ENCODE results near the gene DUSP28.
A peak's percentile ranks its signal among the peaks of the same experiment; 100 is the strongest.

The DUSP28 gene

DNA sequence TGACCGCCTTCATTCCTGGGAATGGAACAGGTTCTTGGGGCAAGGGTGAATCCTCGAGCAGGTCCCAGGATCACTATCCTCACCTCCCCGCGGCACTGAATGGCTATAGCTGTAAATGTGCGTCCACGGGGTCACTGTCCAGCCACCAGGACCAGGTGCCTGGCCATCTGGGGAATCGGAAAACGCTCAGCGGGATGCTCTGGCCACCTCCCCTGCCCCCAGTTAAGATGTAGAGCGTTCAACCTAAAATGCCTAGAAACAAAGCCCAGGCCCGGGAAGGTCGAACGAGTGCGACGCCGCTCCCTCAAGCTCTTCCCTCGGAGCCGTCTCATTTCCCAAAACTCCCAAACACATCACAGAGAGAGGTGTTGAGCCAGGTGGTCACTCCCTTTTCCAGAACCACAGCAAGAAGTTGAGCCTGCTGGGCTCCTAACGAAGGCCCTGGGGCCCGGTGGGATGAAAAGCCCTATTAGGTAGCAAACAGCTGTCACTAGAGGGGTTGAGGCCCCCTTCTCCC is 25.6 kb downstream of the DUSP28 start:
- DNase-seq (ENCODE audit: low spot score) = no peak

DNA sequence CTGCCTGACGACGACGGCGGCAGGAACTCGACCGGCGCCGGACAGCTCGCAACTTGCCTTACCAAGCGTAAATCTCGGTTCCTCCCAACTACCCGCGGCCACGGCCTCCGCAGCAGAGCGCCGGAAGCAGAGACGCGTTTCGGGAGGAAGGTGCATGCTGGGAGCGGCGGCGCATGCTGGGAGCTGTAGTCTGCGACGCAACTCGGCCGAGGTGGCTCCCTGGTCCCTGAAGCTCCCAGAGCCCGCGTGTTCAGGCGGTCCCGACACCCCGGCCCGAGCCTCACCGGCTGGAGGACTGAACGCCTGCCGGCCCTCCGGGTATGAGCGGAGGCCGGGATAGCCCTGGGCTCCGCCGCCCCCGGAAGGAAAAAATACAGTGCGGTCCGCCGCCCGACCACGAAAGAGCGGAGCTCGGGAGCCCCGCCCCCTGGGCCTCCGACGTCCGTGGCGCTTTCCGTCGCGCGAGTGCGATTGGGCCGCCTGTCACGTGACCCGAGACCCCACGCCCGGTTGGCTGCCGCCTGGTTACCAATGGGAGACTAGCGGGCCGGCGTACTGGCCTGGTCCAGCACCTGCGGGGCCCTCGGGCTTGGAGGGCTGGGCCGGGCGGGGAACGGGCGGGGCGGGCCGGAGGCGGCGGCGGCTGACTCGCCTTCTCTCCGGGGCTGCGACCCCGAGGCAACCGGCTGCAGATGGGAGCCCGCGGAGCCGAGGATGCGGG is 26.2 kb downstream of the DUSP28 start, which contains the start of gene CAPN10:
CAPN10 (plus strand) TSS at position 537 of the 721 bp plus-strand sequence; CDS start at position 715, 178 bp downstream.
- DNase-seq (ENCODE audit: low spot score) = peak; percentile 99

- DNase-seq (ENCODE audit: low spot score) = no peak
Measured at GRCh38 chr2:240586919-240587800, 27.0 kb downstream of the DUSP28 start.

GRCh38 chr2:240588006-240588655 is 28.0 kb downstream of the DUSP28 start:
- DNase-seq (ENCODE audit: low spot score) = no peak

GRCh38 chr2:240588669-240589068 is 28.5 kb downstream of the DUSP28 start:
- DNase-seq (ENCODE audit: low spot score) = no peak

GRCh38 chr2:240589375-240589774 is 29.2 kb downstream of the DUSP28 start:
- no peak for DNase-seq (ENCODE audit: low spot score)

DNA sequence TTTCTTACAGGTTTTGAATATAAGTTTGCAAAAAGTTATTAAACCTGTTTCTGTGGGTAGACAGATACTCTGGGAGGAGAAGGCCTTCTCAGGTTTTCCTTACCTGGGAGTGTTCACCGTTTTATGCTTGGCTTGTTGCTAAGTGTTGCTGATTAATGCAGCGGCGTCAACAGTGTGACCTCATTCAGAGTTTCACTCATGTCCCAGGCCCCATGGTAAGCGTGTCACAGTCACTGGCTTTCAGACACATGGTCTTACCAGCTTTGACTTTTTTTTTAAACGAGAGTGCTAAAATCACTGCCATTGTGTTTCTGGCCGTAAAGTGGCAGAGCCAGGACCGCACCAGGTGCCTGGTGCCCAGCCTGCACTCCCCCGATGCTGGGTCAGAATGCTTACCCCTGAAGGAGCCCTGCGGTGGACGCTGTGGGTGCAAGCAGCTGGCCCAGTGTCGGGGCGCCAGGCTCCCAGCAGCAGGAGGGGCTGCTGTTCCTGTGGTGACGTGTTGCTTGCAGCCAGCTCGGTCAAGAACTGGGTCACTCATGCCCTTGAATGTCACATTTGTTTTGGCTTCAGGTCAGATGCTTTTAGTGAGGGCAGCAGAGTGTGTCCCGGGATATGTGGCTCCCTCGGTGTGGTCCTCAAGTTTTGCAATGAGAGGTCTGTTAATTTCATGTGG is 29.8 kb downstream of the DUSP28 start:
- no peak for DNase-seq (ENCODE audit: low spot score)

DNA sequence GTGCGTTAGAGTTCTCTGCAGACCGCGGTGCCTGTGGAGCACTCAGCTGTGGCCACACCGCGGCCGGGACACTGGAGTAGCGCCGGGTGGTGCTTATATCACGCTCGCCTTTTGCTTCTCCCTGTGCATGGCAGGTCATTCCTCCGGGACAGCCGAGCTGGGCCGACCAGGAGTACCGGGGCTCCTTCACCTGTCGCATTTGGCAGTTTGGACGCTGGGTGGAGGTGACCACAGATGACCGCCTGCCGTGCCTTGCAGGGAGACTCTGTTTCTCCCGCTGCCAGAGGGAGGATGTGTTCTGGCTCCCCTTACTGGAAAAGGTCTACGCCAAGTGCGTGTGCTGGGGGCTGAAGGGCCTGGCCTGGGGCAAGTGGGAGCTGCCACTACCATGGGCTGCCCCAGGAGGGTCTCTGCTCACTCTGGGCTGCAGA is 30.5 kb downstream of the DUSP28 start:
- DNase-seq (ENCODE audit: low spot score) = no peak

- no peak for DNase-seq (ENCODE audit: low spot score)
Measured at GRCh38 chr2:240591226-240591625, 31.1 kb downstream of the DUSP28 start.

GRCh38 chr2:240591784-240592183 is 31.6 kb downstream of the DUSP28 start:
- DNase-seq (ENCODE audit: low spot score) = no peak

DNA sequence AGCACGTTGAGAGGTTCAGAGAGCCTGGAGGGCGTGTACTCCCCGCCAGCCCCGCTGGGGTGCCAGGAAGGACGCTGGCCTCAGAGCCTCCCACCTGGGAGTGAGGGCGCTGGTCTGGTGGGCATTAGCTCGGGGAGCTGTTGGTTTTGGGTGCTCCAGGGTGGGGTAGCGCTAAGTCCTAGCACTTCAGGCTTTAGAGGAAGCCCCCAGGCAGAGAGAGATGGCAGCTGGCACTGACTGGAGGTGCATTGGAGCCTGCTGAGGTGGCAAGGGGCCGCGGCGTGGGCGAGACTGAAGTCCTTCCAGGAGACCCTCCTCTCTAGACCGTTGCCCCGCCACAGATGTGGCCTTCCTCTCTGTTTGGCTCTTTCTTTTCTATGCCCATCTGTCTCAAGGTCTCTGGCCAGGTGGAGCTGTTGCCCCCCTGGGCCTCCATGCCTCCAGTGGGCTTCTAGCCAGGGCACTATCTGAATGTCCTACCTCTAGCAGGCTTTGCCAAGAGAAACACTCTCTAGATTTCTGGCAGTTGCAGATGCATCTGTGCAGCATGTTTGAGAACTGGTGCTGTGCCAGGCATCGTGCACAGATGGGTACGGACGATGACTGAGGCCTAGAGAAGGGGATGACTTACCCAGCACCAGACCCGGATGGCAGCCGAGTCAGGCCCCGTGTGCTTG is 33.0 kb downstream of the DUSP28 start:
- no peak for DNase-seq (ENCODE audit: low spot score)

DNA sequence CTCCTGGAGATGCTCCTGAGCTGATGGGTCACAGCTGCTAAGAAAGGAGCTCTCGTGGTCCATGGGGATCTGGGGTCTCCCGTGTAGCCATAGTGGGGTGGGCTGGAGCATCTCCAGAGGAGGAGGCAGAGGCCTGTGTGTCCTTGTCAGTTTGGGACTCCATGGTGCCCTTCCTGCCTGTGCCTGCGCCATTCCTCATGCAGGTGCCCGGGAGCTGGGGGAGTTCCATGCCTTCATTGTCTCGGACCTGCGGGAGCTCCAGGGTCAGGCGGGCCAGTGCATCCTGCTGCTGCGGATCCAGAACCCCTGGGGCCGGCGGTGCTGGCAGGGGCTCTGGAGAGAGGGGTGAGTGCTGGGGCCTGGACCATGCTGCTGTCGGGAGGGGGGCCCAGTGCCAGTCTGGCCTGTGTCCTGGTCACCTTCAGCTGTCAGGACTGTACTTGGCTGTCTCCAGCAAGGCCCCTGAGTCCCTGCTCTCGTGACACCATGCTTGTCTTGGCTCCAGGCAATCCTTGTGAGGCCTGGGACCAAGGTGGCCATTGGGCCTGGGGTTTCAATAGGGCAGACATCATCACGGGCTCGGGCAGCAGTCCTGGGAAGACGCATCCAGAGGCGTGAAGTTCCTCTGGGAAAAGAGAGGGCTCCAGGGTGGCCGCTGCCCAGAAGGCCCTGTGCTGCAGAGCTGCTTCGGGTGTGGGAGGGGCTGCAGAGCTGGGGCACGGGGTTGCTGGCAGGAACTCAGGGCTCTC is 33.7 kb downstream of the DUSP28 start:
- no peak for DNase-seq (ENCODE audit: low spot score)

DNA sequence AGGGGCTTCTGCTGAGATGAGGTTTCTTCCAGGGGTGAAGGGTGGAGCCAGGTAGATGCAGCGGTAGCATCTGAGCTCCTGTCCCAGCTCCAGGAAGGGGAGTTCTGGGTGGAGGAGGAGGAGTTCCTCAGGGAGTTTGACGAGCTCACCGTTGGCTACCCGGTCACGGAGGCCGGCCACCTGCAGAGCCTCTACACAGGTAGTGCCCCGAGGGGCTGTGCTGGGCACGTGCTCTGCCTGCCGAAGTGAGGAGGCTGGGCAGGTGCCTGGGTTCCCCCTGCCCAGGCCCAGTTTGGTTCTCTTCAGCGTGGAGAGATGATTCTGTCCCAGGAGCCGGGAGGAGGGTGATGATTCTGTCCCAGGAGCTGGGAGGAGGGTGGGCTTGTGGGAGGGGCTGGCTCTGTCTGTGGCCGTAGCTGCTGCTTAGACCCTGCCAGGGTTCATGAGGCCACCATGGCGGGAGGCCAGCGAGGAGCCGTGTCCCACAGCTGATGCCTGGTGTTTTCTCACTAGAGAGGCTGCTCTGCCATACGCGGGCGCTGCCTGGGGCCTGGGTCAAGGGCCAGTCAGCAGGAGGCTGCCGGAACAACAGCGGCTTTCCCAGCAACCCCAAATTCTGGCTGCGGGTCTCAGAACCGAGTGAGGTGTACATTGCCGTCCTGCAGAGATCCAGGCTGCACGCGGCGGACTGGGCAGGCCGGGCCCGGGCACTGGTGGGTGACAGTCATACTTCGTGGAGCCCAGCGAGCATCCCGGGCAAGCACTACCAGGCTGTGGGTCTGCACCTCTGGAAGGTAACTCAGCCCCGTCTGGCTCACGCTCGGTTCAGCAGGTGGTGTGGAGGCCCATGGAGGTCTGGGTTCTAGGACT is 34.6 kb downstream of the DUSP28 start:
- no peak for DNase-seq (ENCODE audit: low spot score)

- DNase-seq (ENCODE audit: low spot score) = no peak
Measured at GRCh38 chr2:240595381-240596079, 35.4 kb downstream of the DUSP28 start.

GRCh38 chr2:240596080-240596460 is 35.9 kb downstream of the DUSP28 start:
- no peak for DNase-seq (ENCODE audit: low spot score)

DNA sequence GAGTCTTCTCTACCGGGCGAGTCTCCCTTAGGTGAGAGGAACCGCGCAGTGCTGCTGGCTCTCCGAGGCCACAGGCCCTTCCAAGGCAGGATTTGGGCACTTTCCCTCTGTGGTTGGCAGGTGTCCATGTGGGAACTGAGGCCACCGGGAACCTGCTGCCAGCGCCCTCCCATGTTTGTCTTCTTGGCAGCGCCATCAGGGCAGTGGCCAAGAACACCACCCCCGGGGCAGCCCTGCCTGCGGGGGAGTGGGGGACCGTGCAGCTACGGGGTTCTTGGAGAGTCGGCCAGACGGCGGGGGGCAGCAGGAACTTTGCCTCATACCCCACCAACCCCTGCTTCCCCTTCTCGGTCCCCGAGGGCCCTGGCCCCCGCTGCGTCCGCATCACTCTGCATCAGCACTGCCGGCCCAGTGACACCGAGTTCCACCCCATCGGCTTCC is 36.4 kb downstream of the DUSP28 start:
- DNase-seq (ENCODE audit: low spot score) = no peak

- DNase-seq (ENCODE audit: low spot score) = no peak
Measured at GRCh38 chr2:240597054-240597418, 36.9 kb downstream of the DUSP28 start.

- DNase-seq (ENCODE audit: low spot score) = no peak
Measured at GRCh38 chr2:240597419-240598181, 37.4 kb downstream of the DUSP28 start.

Measured in left forelimb (tissue), 1 donor.